Smooth muscle cell of the pulmonary artery (primary cell): Measurements from ENCODE around the gene CAPN8. TPM values are rescaled to one million over a fixed set of nuclear protein-coding genes. Genes with fewer than 3 reads are reported as not detected.

Experiments
- total RNA-seq: library from RNA; depleted of rRNA; stranded (reverse); fragments of >200 nt; gene quantifications from 2 replicates; pipeline ENCODE4 v1.2.3, GENCODE V29; 2014

CAPN8 gene
- total RNA-seq = not detected in 2 replicates

DNA sequence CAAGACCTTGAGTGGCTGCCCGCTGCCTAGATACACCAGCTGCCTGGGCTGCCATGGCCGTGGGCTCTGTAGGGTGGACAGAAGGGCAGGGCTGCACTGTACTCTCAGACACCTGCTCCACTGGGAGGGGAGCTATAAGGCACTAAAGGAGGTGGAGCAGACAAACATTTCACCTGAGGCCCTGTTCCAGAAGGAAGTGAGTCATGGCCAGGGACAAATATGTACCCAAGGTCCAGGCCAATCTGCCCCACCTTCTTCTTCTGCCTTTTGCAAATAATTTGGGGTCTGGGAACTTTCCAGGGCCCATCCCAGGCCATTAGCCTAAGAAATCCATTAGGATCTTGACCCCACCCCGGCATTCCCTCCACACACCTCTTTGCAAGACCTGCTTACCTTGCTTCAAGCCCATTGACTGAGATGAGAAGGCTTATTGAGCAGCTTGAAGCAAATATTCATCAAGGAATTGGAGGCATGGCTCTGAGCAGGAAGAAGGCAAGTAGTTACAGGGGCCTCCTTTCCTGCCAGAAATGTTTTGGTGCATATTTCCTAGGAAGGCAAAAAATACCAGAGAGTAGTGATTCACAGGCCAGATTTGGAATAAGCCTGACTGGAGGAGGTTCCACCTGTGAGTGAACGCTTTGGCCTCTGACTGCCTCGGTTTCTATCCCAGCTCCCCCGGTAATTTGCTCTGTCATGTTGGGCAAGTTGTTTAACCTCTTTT, at the start of gene CAPN8:
Gene CAPN8 (minus strand): TSS at position 110 of the 721 bp plus-strand sequence. CDS start 55 bp downstream, at position 55.

DNA sequence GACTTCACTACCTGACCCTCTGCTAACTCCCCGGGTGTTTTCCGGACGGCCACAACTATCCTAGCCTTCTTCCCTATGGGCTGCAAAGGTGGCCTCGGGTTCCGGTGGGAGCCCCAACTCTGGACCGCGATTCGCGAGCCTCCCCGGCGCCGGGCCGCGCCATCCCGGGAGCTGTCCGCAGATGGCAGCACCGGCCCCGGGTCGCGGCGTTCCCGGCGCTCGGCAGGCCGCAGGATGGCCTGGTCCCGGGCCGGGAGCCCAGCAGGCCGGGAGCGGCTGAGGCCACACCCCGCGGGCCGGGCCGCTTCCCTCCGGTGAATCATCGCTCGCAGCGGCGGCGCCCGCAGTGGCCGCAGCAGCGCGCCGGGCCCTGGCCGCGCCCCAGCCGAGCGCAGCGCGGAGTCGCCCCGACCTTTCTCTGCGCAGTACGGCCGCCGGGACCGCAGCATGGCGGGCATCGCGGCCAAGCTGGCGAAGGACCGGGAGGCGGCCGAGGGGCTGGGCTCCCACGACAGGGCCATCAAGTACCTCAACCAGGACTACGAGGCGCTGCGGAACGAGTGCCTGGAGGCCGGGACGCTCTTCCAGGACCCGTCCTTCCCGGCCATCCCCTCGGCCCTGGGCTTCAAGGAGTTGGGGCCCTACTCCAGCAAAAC, 46.8 kb upstream of the CAPN8 start, which contains the start of gene CAPN2:
Gene CAPN2 (plus strand): TSS at position 346 of the 656 bp plus-strand sequence. CDS start 102 bp downstream, at position 448.

Other genes starting within 250 kb of the CAPN8 start
- 464 and 502 TPM in 2 replicates for gene CAPN2, start 46.8 kb upstream of the CAPN8 start, total RNA-seq
- gene TP53BP2, start 180.2 kb upstream of the CAPN8 start, total RNA-seq = 28.9 and 40.6 TPM in 2 replicates